HepG2 (cell line): ENCODE data around the gene ADAM15. TPM values are rescaled to one million over a fixed set of nuclear protein-coding genes. Genes with fewer than 3 reads are reported as not detected.

ENCODE experiments used
- CREB1 ChIP-seq, 2 experiments: fragments of 450-650 bp in 1 of 2; IDR thresholded peaks; 2 replicates each; pipeline ENCODE4 v1.6.1; 2016 to 2017; ENCODE audit warnings: control low read depth in 1 of 2, mild to moderate bottlenecking in 1 of 2, missing compliant biosample characterization in 1 of 2, missing genetic modification characterization in 1 of 2
- FOXA1 ChIP-seq, 2 experiments: fragments of 450-650 bp in 1 of 2; sonication (generic) in 1 of 2; formaldehyde crosslinking in 1 of 2; IDR thresholded peaks; 2 replicates each; pipeline versions ENCODE4 v1.4.0 to v1.6.1; 2016 to 2020; ENCODE audit warnings: missing genetic modification reagents in 1 of 2
- GABPB1 ChIP-seq: IDR thresholded peaks from 2 replicates; pipeline ENCODE4 v1.6.1; 2016; ENCODE audit warnings: mild to moderate bottlenecking, missing genetic modification reagents, moderate library complexity, missing compliant biosample characterization
- GFI1 ChIP-seq: sonication (generic); formaldehyde crosslinking; IDR thresholded peaks from 2 replicates; pipeline ENCODE4 v1.5.0; 2020; ENCODE audit warnings: missing genetic modification reagents, mild to moderate bottlenecking, borderline replicate concordance
- HDAC1 ChIP-seq: sonication (generic); formaldehyde crosslinking; IDR thresholded peaks from 2 replicates; pipeline ENCODE4 v1.5.1; 2020; ENCODE audit warnings: mild to moderate bottlenecking, missing genetic modification reagents
- HOXA7 ChIP-seq: sonication (generic); formaldehyde crosslinking; IDR thresholded peaks from 2 replicates; pipeline ENCODE4 v1.8.1; 2022; ENCODE audit warnings: mild to moderate bottlenecking, missing genetic modification reagents, moderate library complexity
- HOXD1 ChIP-seq: sonication (generic); formaldehyde crosslinking; IDR thresholded peaks from 2 replicates; pipeline ENCODE4 v1.5.0; 2020; ENCODE audit warnings: missing genetic modification reagents
- KAT8 ChIP-seq: IDR thresholded peaks from 2 replicates; pipeline ENCODE4 v1.6.1; 2016; ENCODE audit warnings: missing genetic modification reagents, missing compliant biosample characterization
- KDM2A ChIP-seq: sonication (generic); formaldehyde crosslinking; IDR thresholded peaks from 2 replicates; pipeline ENCODE4 v1.4.0; 2020; ENCODE audit warnings: low read depth, missing genetic modification reagents, borderline replicate concordance
- TIGD3 ChIP-seq: sonication (generic); formaldehyde crosslinking; IDR thresholded peaks from 2 replicates; pipeline ENCODE4 v1.5.1; 2020; ENCODE audit warnings: mild to moderate bottlenecking, missing genetic modification reagents, borderline replicate concordance
- ZHX1 ChIP-seq: sonication (generic); formaldehyde crosslinking; IDR thresholded peaks from 2 replicates; pipeline ENCODE4 v1.8.1; 2022; ENCODE audit warnings: low read depth, mild to moderate bottlenecking, missing genetic modification reagents
- ZNF205 ChIP-seq: IDR thresholded peaks from 2 replicates; pipeline ENCODE4 v1.6.1; 2018; ENCODE audit warnings: missing biosample characterization, missing genetic modification reagents
- ZNF546 ChIP-seq: sonication (generic); formaldehyde crosslinking; conservative IDR thresholded peaks from 2 replicates; pipeline ENCODE4 v1.8.1; 2023; ENCODE audit warnings: mild to moderate bottlenecking, missing genetic modification reagents
- ZNF563 ChIP-seq: sonication (generic); formaldehyde crosslinking; IDR thresholded peaks from 2 replicates; pipeline ENCODE4 v1.8.0; 2022; ENCODE audit warnings: mild to moderate bottlenecking, moderate library complexity, missing genetic modification reagents
- ZNF607 ChIP-seq: sonication (generic); formaldehyde crosslinking; IDR thresholded peaks from 2 replicates; pipeline ENCODE4 v1.5.1; 2020; ENCODE audit warnings: missing genetic modification reagents, mild to moderate bottlenecking, borderline replicate concordance
- ZNF747 ChIP-seq: sonication (generic); formaldehyde crosslinking; IDR thresholded peaks from 2 replicates; pipeline ENCODE4 v1.8.1; 2023; ENCODE audit warnings: missing genetic modification reagents, mild to moderate bottlenecking, borderline replicate concordance
- ZSCAN21 ChIP-seq: sonication (generic); formaldehyde crosslinking; IDR thresholded peaks from 2 replicates; pipeline ENCODE4 v1.8.0; 2022; ENCODE audit warnings: mild to moderate bottlenecking, missing genetic modification reagents, moderate library complexity, borderline replicate concordance
- ZUFSP ChIP-seq: sonication (generic); formaldehyde crosslinking; IDR thresholded peaks from 2 replicates; pipeline ENCODE4 v1.9.0; 2021; ENCODE audit warnings: missing genetic modification reagents, mild to moderate bottlenecking, borderline replicate concordance
- polyA plus RNA-seq, 8 experiments: library from polyadenylated mRNA; depleted of rRNA in 3 of 8; stranded (reverse) in 7 of 8; unstranded in 1 of 8; fragments of >200 nt; fragmentation: Illumina TruSeq in 4 of 8; extraction: Trizol in 4 of 8; gene quantifications; 2 replicates each; pipeline versions ENCODE4 v1.2.1 to v1.2.3, GENCODE V29; 2011 to 2016; ENCODE audit warnings: low read depth in 4 of 8, missing spikeins in 1 of 8, mixed read lengths in 1 of 8; ENCODE audit not compliant: insufficient read depth in 1 of 8
- total RNA-seq, 5 experiments: library from RNA; depleted of rRNA; stranded (reverse); fragments of >200 nt; fragmentation: Illumina TruSeq; extraction: Trizol; gene quantifications; 2 replicates each; pipeline ENCODE4 v1.2.3, GENCODE V29; 2016; ENCODE audit warnings: low read depth in 1 of 5
- TF ChIP-seq, protein P1 (sequence below): sonication (generic); formaldehyde crosslinking; IDR thresholded peaks from 2 replicates; pipeline ENCODE4 v1.5.1; 2020; ENCODE audit warnings: mild to moderate bottlenecking, missing genetic modification reagents, moderate library complexity

ADAM15 gene
- total and polyA plus RNA-seq, 2 of the 13 experiments (the other 11 are each of a cell fraction or from before 2014, with no cell fraction given): 17.9 to 25.6 TPM

GRCh38 chr1:155003766-155004351 lies 47.3 kb upstream of the ADAM15 start (continued):
- TF ChIP-seq ZNF607 (CRISPR knock-in tag) (no peak), KAT8 (CRISPR knock-in tag) (0 out of 2 replicates have a peak, but pooled peaks have one; percentile 31), HOXD1 (CRISPR knock-in tag) (no peak), HOXA7 (CRISPR knock-in tag) (no peak), FOXA1 (IDR thresholded peaks at IDR 0.05) (no peak), FOXA1 (CRISPR knock-in tag; IDR thresholded peaks at IDR 0.05) (0 out of 2 replicates have a peak, but pooled peaks have one; percentile 4), ZHX1 (CRISPR knock-in tag) (no peak), ZNF563 (CRISPR knock-in tag) (no peak), CREB1 (IDR thresholded peaks at IDR 0.05) (no peak), CREB1 (CRISPR knock-in tag; IDR thresholded peaks at IDR 0.05) (no peak), ZNF205 (0 out of 2 replicates have a peak, but pooled peaks have one; percentile 30), ZNF747 (CRISPR knock-in tag) (no peak; the same call in 1 of the 2 replicates), HDAC1 (CRISPR knock-in tag) (no peak), KDM2A (no peak; the same call in 1 of the 2 replicates), TIGD3 (CRISPR knock-in tag) (0 out of 2 replicates have a peak, but pooled peaks have one; percentile 21), ZNF546 (CRISPR knock-in tag) (no peak), GFI1 (CRISPR knock-in tag) (no peak), ZUFSP (CRISPR knock-in tag) (no peak), ZSCAN21 (no peak), GABPB1 (CRISPR knock-in tag) (peak; percentile 88)
- TF ChIP-seq, protein P1, sequence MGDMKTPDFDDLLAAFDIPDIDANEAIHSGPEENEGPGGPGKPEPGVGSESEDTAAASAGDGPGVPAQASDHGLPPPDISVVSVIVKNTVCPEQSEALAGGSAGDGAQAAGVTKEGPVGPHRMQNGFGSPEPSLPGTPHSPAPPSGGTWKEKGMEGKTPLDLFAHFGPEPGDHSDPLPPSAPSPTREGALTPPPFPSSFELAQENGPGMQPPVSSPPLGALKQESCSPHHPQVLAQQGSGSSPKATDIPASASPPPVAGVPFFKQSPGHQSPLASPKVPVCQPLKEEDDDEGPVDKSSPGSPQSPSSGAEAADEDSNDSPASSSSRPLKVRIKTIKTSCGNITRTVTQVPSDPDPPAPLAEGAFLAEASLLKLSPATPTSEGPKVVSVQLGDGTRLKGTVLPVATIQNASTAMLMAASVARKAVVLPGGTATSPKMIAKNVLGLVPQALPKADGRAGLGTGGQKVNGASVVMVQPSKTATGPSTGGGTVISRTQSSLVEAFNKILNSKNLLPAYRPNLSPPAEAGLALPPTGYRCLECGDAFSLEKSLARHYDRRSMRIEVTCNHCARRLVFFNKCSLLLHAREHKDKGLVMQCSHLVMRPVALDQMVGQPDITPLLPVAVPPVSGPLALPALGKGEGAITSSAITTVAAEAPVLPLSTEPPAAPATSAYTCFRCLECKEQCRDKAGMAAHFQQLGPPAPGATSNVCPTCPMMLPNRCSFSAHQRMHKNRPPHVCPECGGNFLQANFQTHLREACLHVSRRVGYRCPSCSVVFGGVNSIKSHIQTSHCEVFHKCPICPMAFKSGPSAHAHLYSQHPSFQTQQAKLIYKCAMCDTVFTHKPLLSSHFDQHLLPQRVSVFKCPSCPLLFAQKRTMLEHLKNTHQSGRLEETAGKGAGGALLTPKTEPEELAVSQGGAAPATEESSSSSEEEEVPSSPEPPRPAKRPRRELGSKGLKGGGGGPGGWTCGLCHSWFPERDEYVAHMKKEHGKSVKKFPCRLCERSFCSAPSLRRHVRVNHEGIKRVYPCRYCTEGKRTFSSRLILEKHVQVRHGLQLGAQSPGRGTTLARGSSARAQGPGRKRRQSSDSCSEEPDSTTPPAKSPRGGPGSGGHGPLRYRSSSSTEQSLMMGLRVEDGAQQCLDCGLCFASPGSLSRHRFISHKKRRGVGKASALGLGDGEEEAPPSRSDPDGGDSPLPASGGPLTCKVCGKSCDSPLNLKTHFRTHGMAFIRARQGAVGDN (CRISPR knock-in tag): peak; percentile 77
